IMR-90 (cell line): ENCODE data around the gene FAM114A2. TPM values are rescaled to one million over a fixed set of nuclear protein-coding genes. Genes with fewer than 3 reads are reported as not detected.

Experiments
- ATAC-seq: fragments of 200-7000 bp; cut with Tn5 transposase; 2 replicates; pipeline ENCODE4 v1.9.1; 2020; ENCODE audit warnings: low read depth, mild to moderate bottlenecking, moderate library complexity
- BruUV-seq: library from RNA; stranded (reverse); fragments of 400-500 nt; replicated peaks from 2 replicates; lab custom pipeline; 2021; lab: Mats Ljungman, UMichigan
- CTCF ChIA-PET: fragments of 300-600 bp; formaldehyde crosslinking; extraction: SDS; loops from one replicate; lab custom pipeline; 2021; ENCODE audit warnings: antibody characterized with exemption; lab: Yijun Ruan, JAX
- POLR2A ChIA-PET: fragments of 300-600 bp; sonication (Branson Sonifier 250); formaldehyde crosslinking; loops from one replicate; lab custom pipeline; 2022; ENCODE audit warnings: antibody characterized with exemption; ENCODE audit not compliant: unreplicated experiment; lab: Charles Lee
- DNase-seq: peaks from one replicate; pipeline ENCODE4 v3.0.0; 2013
- H2AFZ ChIP-seq: replicated peaks from 2 replicates; pipeline ENCODE3; 2013; ENCODE audit warnings: low read length, mild to moderate bottlenecking; ENCODE audit not compliant: poor library complexity
- H2AK5ac ChIP-seq: 2 replicates; pipeline ENCODE4 v1.6.1; 2013; ENCODE audit warnings: low read depth, low read length, inconsistent platforms
- H2AK9ac ChIP-seq: replicated peaks from 2 replicates; pipeline ENCODE3; 2013; ENCODE audit warnings: mild to moderate bottlenecking, low read depth, low read length, moderate library complexity; ENCODE audit not compliant: poor library complexity
- H2BK120ac ChIP-seq: 2 replicates; pipeline ENCODE4 v1.6.1; 2013; ENCODE audit warnings: low read depth, low read length, inconsistent platforms
- H2BK15ac ChIP-seq: 3 replicates; pipeline ENCODE4 v1.6.1; 2013; ENCODE audit warnings: low read depth, low read length, inconsistent platforms
- H2BK20ac ChIP-seq: 2 replicates; pipeline ENCODE4 v1.6.1; 2013; ENCODE audit warnings: low read depth, mild to moderate bottlenecking, inconsistent platforms, low read length, moderate library complexity
- H2BK5ac ChIP-seq: 2 replicates; pipeline ENCODE4 v1.6.1; 2013; ENCODE audit warnings: mild to moderate bottlenecking, low read depth, low read length, inconsistent platforms; ENCODE audit not compliant: poor library complexity, severe bottlenecking
- H3K14ac ChIP-seq: replicated peaks from 2 replicates; pipeline ENCODE4 v1.6.1; 2013; ENCODE audit warnings: low read depth, low read length, inconsistent platforms
- H3K18ac ChIP-seq: 2 replicates; pipeline ENCODE4 v1.6.1; 2013; ENCODE audit warnings: low read depth, low read length, control low read depth
- H3K23ac ChIP-seq: 2 replicates; pipeline ENCODE4 v1.6.1; 2013; ENCODE audit warnings: low read depth, low read length, inconsistent platforms
- H3K27ac ChIP-seq: 2 replicates; pipeline ENCODE4 v1.5.1; 2013; ENCODE audit warnings: mild to moderate bottlenecking, control low read depth, low read length; ENCODE audit not compliant: insufficient read depth
- H3K27me3 ChIP-seq: 2 replicates; pipeline ENCODE4 v1.6.1; 2013; ENCODE audit warnings: low read length; ENCODE audit not compliant: control insufficient read depth, insufficient read depth
- H3K36me3 ChIP-seq: 2 replicates; pipeline ENCODE4 v1.6.1; 2013; ENCODE audit warnings: low read length, mixed read lengths; ENCODE audit not compliant: control insufficient read depth, insufficient read depth
- H3K4ac ChIP-seq: 2 replicates; pipeline ENCODE4 v1.6.1; 2013; ENCODE audit warnings: low read depth, low read length, inconsistent platforms
- H3K4me1 ChIP-seq: 2 replicates; pipeline ENCODE4 v1.6.1; 2013; ENCODE audit warnings: low read length, mixed read lengths; ENCODE audit not compliant: control insufficient read depth, insufficient read depth
- H3K4me2 ChIP-seq: 2 replicates; pipeline ENCODE4 v1.6.1; 2013; ENCODE audit warnings: low read depth, mild to moderate bottlenecking, control low read depth, low read length, moderate library complexity
- H3K4me3 ChIP-seq: 2 replicates; pipeline ENCODE4 v1.5.1; 2013; ENCODE audit warnings: low read depth, mild to moderate bottlenecking, control low read depth, low read length, moderate library complexity; ENCODE audit not compliant: insufficient read depth
- H3K56ac ChIP-seq: 2 replicates; pipeline ENCODE4 v1.6.1; 2013; ENCODE audit warnings: low read length, inconsistent platforms; ENCODE audit not compliant: insufficient read depth; ENCODE audit errors: extremely low read depth
- H3K79me1 ChIP-seq, 2 experiments: 2 replicates each; pipeline ENCODE4 v1.6.1; 2013; ENCODE audit warnings: low read length in 2 of 2, inconsistent platforms in 1 of 2, low read depth in 1 of 2
- H3K9ac ChIP-seq: 2 replicates; pipeline ENCODE4 v1.6.1; 2013; ENCODE audit warnings: low read depth, low read length, control low read depth
- H3K9me1 ChIP-seq: 2 replicates; pipeline ENCODE4 v1.6.1; 2013; ENCODE audit warnings: low read length, inconsistent platforms; ENCODE audit not compliant: insufficient read depth
- H3K9me3 ChIP-seq: 2 replicates; pipeline ENCODE4 v1.6.1; 2013; ENCODE audit warnings: low read length; ENCODE audit not compliant: control insufficient read depth, insufficient read depth
- H4K20me1 ChIP-seq: 2 replicates; pipeline ENCODE4 v1.6.1; 2013; ENCODE audit warnings: low read length, inconsistent platforms; ENCODE audit not compliant: insufficient read depth
- H4K5ac ChIP-seq: 2 replicates; pipeline ENCODE4 v1.6.1; 2013; ENCODE audit warnings: mild to moderate bottlenecking, low read depth, low read length, control low read depth
- H4K8ac ChIP-seq, 2 experiments: 2 replicates each; pipeline ENCODE4 v1.6.1; 2013; ENCODE audit warnings: low read depth in 2 of 2, low read length in 2 of 2, control low read depth in 1 of 2, inconsistent platforms in 1 of 2
- H4K91ac ChIP-seq: 2 replicates; pipeline ENCODE4 v1.6.1; 2013; ENCODE audit warnings: low read depth, low read length, inconsistent platforms; ENCODE audit not compliant: insufficient read depth
- BHLHE40 ChIP-seq: fragments of 150-350 bp; IDR thresholded peaks from 2 replicates; pipeline ENCODE4 v1.6.1; 2016; ENCODE audit warnings: mild to moderate bottlenecking, low read depth, low read length
- CHD1 ChIP-seq: IDR thresholded peaks from 2 replicates; pipeline ENCODE4 v1.6.1; 2012; ENCODE audit warnings: low read depth, low read length, improper control_type of control experiment
- CTCF ChIP-seq: conservative IDR thresholded peaks from 2 replicates; pipeline ENCODE4 v1.5.1; 2012; ENCODE audit warnings: mild to moderate bottlenecking, low read depth, low read length, improper control_type of control experiment
- FOS ChIP-seq: fragments of 150-350 bp; IDR thresholded peaks from 2 replicates; pipeline ENCODE4 v1.6.1; 2016; ENCODE audit warnings: low read depth, low read length
- MAFK ChIP-seq: IDR thresholded peaks from 2 replicates; pipeline ENCODE4 v1.6.1; 2012; ENCODE audit warnings: low read depth, low read length, improper control_type of control experiment
- MAZ ChIP-seq: IDR thresholded peaks from 2 replicates; pipeline ENCODE4 v1.6.1; 2012; ENCODE audit warnings: low read depth, mild to moderate bottlenecking, low read length, improper control_type of control experiment, moderate library complexity, borderline replicate concordance
- MXI1 ChIP-seq: IDR thresholded peaks from 2 replicates; pipeline ENCODE4 v1.6.1; 2012; ENCODE audit warnings: low read depth, mild to moderate bottlenecking, low read length, moderate library complexity, borderline replicate concordance
- NFE2L2 ChIP-seq: fragments of 150-350 bp; IDR thresholded peaks from 2 replicates; pipeline ENCODE4 v1.6.1; 2016; ENCODE audit warnings: low read depth, mild to moderate bottlenecking, low read length
- POLR2A ChIP-seq: IDR thresholded peaks from 2 replicates; pipeline ENCODE4 v1.6.1; 2012; ENCODE audit warnings: mild to moderate bottlenecking, low read depth, low read length
- RAD21 ChIP-seq: IDR thresholded peaks from 2 replicates; pipeline ENCODE4 v1.6.1; 2012; ENCODE audit warnings: low read length, improper control_type of control experiment
- RCOR1 ChIP-seq: IDR thresholded peaks from 2 replicates; pipeline ENCODE4 v1.6.1; 2012; ENCODE audit warnings: mild to moderate bottlenecking, low read length, improper control_type of control experiment; ENCODE audit not compliant: insufficient replicate concordance
- SMC3 ChIP-seq: fragments of 150-350 bp; IDR thresholded peaks from 2 replicates; pipeline ENCODE4 v1.6.1; 2016; ENCODE audit warnings: low read depth, mild to moderate bottlenecking, antibody characterized with exemption, low read length, moderate library complexity
- WGBS, 2 experiments: methylation state at CpG; one replicate each; pipeline versions ENCODE4 v1.1.5 to v1.1.7; 2013; ENCODE audit warnings: missing lambda C conversion rate in 2 of 2; ENCODE audit not compliant: insufficient read length in 1 of 2; ENCODE audit errors: extremely low coverage in 2 of 2; 5-methylcytosine and 5-hydroxymethylcytosine counted together
- dilution Hi-C: fragments of 300-500 bp; cut with HindIII; formaldehyde crosslinking; loops from one replicate; pipeline ENCODE4 v1.14.3; 2018; ENCODE audit warnings: low sequenced_read_pairs; ENCODE audit not compliant: unreplicated experiment
- in situ Hi-C: fragments of 300-500 bp; cut with MboI; formaldehyde crosslinking; loops from 3 replicates; pipeline ENCODE4 v1.14.3; 2019; ENCODE audit warnings: low sequenced_read_pairs, inconsistent platforms, mixed read lengths
- intact Hi-C: fragments of 100-400 bp; cut with micrococcal nuclease; formaldehyde crosslinking; loops from 2 replicates; pipeline ENCODE4 v1.10.0; 2022
- polyA plus RNA-seq, 3 experiments: library from polyadenylated mRNA; depleted of rRNA; stranded (reverse); fragments of >200 nt; gene quantifications; 2 replicates each; pipeline ENCODE4 v1.2.3, GENCODE V29; 2012; ENCODE audit warnings: low replicate concordance in 1 of 3
- total RNA-seq: library from RNA; depleted of rRNA; stranded (reverse); fragments of >200 nt; gene quantifications from 2 replicates; pipeline ENCODE4 v1.2.3, GENCODE V29; 2012

The FAM114A2 gene
- total and polyA plus RNA-seq, 2 of the 4 experiments (the other 2 are of a cell fraction) = 13.2 to 41.2 TPM

GRCh38 chr5:153957205-153957604 is 81.5 kb downstream of the FAM114A2 start:
- intact Hi-C loops = loop anchor here (5.0 kb wide), 1 partner anchor 330 kb away; no protein-coding TSS in a partner anchor
- Histone ChIP-seq H3K27me3 (no peaks in the 10 kb centered on the region), H2BK5ac (no peak overlapping the region), H2AFZ (no peak overlapping the region), H2AK9ac (no peak overlapping the region), H3K36me3 (no peaks in the 10 kb centered on the region), H2BK20ac (no peak overlapping the region), H3K4me2 (no peak overlapping the region), H3K9me1 (peaks cover 3% of the 10 kb centered on the region; the same call in 1 of the 2 replicates), H2BK15ac (no peak overlapping the region), H3K4me3 (no peak overlapping the region), H3K23ac (no peak overlapping the region), H4K8ac (no peak overlapping the region), H4K5ac (no peak overlapping the region), H3K18ac (no peak overlapping the region), H2AK5ac (no peak overlapping the region), H3K14ac (no peak overlapping the region), H3K4me1 (peaks cover 14% of the 10 kb centered on the region), H2BK120ac (no peak overlapping the region), H3K9me3 (no peaks in the 10 kb centered on the region), H4K20me1 (no peaks in the 10 kb centered on the region), H3K56ac (no peak overlapping the region), H4K91ac (no peak overlapping the region), H3K4ac (no peak overlapping the region), H3K27ac (no peak overlapping the region), H3K79me1 (no peaks in the 10 kb centered on the region), H3K9ac (no peak overlapping the region)
- no peak for TF ChIP-seq FOS
- TF ChIP-seq RCOR1 = no peak
- TF ChIP-seq MAZ = no peak
- TF ChIP-seq NFE2L2 = no peak
- no peak for TF ChIP-seq RAD21
- no peak for TF ChIP-seq BHLHE40
- no peak for TF ChIP-seq CHD1
- no peak for TF ChIP-seq SMC3
- TF ChIP-seq MXI1 = no peak
- TF ChIP-seq POLR2A = no peak
- no peak for TF ChIP-seq MAFK
- no peak for TF ChIP-seq CTCF
- ChIA-PET POLR2A (no interaction called here), CTCF (no interaction called here)
- WGBS, 2 experiments = no CpG with 5 or more reads among the region's 4 CpGs
- ATAC-seq (no peak), DNase-seq (no peak)
- no TSS peak for BruUV-seq
- in situ Hi-C loops = no loop called here
- dilution Hi-C loops = no loop called here
